ENCODE data around the gene BAZ2B.
"Not testable (repeated sequence)": the region's sequence is repeated elsewhere in the genome, so short reads cannot be mapped to it uniquely, and the experiment has no call there.

Gene BAZ2B

DNA sequence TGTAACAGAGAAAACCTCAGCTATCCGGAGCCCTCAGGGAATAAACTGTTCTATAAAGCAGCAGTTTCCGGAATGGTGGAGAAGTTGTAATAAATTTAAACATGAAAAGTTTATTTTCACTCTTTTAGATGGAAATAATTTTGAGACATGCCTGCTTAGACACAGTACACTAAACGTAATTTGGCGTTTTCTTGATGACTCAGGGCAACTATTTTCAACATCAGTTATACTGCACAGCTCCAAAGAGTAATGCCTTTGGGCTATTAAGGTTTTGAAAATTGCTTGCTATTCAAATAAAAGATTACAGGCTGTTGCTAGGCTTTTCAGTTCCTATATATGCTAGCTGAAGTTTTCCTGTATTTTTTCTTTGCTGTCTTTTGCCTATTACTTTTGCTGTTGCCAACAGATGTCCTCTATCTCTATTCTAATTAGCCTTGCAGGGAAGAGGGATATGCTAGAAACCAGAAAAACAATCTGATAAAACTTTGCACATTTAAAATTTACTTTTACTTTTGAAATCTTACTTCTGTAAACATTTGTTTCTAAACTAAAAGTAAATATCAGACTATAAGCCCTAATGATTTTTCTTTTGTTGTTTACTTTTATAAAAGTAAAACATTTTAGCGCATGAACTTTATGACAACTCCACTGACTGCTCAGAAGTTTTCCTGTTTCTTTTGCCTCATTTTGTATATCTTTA is 216.5 kb downstream of the BAZ2B start:
- DNase-seq: no peak

DNA sequence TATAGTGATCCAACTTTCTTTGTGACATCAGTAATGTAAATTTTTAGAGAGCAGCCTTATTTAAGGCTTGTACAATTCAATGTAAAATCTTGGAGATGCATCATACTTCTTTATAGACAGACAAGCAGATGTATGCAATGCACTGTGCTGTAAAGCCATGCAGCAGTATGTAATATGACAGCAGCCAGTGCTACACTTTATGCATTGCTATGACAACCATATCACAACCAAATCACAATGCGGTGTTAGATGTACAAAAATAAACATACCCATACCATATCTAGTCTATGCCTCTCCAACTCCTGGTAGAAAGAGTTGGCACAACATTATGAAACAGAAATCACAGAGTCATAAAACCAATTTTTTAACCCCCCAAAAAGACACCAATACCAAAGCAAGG is 219.5 kb downstream of the BAZ2B start:
- no peak for DNase-seq

DNA sequence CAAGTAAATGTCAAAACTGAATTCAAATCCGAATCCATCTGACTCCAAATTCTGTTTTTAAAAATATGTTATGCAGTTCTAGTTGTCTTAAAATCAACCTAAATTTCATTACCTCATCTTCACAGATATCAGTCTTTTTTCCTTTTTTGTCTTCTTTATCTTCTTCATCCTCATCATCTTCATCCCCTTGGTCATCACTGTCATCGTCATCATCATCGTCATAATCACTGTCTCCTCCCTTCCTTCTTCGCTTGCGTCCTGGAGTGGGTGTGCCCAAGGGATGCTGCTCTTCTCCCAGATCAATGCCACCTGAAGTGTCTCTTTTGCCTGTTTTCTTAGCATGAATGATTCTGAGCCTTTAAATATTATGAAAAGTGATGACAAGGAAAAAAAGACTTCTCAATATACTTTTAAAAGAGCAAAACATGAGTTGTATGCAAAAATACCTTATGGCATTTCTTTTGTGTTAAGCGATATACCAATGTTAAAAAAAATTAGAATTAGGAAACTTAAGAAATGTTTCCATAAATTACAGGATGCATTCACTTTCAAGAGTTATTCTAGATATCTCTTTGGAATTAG is 233.8 kb downstream of the BAZ2B start:
- DNase-seq: no peak

DNA sequence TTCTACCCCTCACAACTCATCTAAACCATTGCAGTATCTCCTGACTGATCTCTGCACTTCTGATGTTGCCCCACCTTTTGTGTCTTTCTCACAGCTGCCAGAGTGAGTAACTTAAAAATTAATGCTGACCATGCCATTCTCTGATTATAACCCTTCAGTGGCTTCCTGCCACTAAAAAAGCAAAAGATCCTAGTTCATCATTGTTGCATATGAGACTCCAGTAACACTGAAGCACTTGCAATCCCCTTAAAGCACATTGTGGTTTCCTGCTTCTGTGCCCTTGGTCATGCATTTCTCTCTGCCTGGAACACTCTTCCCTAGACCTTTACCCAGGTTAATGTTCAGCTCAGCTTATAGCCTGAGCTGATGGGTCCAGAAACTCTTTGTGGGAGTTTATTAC is 234.8 kb downstream of the BAZ2B start:
- no peak for DNase-seq

DNA sequence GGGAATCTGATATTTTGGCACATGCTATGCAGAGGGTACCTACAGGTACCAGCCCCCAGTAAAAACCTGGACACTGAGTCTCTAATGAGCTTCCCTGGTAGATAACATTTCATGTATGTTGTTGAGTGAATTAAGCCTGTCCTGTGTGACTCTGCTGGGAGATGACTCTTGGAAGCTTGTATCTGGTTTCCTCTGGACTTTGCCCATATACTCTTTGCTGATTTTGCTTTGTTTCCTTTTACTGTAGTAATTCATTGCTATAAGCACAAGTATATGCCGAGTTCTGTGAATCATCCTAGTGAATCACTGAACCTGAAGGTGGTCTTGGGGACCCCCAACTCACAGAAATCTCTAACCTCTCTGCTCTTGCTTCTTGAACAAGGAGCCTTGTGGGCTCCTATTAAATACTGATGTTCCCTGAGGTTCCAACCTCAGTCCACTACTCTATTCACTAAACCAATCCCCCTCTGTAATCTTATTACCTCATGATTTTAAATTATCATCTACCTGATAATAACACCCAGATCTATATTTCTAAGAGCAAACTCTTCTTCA is 235.6 kb downstream of the BAZ2B start:
- DNase-seq: no peak

DNA sequence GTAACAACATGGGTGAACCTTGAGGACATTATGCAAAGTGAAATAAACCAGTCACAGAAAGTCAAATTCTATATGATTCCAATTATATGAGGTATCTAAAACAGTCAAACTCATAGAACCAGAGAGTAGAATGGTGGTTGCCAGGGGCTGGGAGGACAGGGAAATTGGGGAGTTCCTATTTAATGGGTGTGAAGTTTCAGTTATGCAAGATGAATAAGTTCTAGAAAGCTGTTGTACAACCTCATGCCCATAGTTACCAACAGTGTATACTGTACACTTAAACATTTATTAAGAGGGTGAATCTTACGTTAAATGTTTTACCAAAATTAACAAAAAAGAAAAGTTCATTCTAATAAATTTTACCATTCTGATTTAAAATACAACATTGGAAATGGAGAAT is 237.2 kb downstream of the BAZ2B start:
- DNase-seq: no peak

DNA sequence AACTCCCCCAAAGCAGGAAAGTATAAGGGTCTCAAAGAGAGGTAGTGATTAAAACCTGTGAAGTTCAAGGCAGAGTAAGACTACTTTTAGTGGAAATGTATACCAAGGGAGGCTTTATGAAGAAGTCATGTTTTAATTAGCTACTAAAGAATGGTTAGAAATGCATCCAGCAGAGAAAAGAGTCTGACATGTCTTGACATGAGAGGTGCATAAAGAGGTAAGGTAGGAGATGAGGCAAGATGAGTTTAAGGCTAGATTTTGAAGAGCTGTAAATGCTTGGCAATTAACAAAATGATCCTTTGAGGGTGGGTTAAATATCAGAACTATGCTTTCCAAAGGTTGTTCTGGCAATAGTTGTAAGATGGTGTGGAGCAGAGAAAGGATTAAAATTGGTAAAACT is 241.1 kb downstream of the BAZ2B start:
- DNase-seq: no peak

DNA sequence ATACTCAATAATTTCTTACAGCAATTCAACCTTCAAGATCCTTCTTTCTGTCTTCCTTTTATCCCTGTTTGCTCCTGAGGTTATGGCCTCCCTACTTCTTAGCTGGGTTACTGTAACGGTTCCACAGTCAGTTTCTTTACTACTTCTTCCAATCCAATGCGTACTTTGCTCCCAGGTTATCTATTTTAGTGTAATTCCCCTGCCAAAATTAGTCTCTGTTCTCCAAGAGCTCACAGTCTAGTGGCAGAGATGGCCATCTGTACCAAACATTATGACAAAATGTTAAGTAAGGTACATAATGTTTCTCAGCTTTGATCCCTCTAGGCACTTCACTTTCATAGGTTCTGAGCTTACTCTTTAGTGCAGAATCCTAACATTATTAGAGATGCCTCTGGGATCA is 244.8 kb downstream of the BAZ2B start:
- no peak for DNase-seq

DNA sequence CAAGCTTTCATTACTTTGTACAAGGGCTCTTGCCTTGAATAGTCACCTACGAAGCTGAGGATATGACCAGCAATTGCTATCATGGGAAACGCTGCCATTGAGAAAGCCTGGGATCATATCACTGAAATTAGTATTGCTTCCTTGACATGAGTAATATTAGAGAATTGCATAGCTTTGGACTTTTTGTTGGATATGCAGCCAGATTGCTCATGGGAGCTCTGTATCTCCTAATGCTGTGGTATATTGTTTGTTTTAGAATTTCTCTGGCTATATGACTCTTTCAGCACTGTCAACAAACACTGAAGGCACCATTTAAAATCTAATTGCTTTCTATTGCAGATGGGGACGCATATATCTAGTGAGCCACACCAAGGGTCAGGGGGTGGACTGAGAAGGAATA is 249.8 kb downstream of the BAZ2B start:
- no peak for DNase-seq

DNA sequence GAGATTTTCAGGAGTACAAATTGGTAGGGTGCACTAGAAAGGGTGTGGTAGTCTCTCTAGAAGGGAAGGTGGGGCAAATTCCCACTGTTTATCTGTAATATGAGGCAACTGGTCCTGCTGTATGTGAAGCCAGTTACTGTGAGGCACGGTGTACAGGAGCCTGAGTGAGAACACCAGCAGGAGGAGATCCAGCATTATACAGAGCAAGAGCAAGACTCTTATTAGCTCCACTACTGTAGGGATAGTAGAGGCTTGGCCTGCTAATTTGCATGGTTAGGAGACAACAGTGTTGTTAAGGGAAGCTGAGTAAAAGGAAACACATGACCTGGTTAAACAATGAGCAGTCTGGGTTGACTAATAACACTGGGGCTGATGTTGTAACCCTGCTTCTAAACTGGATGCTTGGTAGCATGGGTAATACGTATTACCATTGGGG is 253.5 kb downstream of the BAZ2B start:
- DNase-seq: no peak

DNA sequence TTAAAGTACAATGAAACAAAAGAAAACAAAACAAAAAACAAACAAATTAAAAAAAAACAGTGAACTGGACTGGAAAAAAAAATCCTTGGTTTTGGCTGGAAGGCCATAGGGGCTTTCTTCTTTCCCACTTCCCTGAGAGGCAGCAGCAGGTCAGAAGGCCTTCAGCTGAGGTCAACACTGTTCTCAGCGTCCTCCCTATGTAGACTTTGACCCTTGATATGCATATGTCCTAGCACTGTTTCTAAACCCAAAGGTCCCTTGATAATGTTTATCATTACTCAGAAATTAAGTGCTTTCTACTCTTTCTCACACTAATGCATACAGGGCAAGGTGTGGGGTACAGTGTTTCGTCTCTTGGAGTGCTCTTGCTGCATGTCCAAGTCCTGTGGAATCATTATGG is 254.3 kb downstream of the BAZ2B start:
- DNase-seq: no peak

DNA sequence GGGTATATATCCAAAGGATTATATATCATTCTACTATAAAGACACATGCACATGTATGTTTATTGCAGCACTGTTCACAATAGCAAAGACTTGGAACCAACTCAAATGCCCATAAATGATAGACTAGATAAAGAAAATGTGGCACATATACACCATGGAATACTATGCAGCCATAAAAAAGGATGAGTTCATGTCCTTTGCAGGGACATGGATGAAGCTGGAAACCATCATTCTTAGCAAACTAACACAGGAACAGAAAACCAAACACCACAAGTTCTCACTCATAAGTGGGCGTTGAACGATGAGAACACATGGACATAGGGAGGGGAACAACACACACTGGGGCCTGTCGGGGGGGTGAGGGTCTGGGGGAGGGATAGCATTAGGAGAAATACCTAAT is 254.7 kb downstream of the BAZ2B start:
- not testable (repeated sequence) for DNase-seq

DNA sequence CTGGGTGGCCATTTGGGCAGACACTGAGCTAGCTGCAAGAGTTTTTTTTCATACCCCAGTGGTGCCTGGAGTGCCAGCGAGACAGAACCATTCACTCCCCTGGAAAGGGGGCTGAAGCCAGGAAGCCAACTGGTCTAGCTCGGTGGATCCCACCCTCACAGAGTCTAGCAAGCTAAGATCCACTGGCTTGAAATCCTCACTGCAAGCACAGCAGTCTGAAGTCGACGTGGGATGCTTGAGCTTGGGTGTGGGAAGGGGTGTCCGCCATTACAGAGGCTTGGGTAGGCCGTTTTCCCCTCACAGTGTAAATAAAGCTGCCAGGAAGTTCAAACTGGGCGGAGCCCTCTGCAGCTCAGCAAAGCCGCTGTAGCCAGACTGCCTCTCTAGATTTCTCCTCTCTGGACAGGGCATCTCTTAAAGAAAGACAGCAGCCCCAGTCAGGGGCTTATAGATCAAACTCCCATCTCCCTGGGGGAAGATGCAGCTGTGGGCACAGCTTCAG is 260.2 kb downstream of the BAZ2B start:
- DNase-seq: no peak

DNA sequence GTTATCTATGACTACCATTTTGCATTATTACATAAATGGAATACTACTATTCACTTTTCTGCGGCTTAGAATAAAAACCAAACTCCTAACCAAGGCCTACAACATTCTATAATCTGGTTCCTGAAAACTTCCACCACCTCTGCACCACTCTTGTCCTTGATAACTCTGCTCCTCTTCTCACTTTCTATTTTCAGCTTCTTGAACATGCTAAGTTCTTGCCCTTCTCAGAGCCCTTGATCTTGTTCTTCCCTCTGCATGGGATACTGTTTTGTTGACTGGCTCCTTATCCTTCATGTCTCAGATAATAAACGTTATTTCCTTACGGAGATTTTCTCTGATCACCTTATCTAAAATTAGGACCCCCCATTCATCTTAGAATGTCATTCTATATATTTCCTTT is 264.4 kb downstream of the BAZ2B start:
- DNase-seq: no peak

DNA sequence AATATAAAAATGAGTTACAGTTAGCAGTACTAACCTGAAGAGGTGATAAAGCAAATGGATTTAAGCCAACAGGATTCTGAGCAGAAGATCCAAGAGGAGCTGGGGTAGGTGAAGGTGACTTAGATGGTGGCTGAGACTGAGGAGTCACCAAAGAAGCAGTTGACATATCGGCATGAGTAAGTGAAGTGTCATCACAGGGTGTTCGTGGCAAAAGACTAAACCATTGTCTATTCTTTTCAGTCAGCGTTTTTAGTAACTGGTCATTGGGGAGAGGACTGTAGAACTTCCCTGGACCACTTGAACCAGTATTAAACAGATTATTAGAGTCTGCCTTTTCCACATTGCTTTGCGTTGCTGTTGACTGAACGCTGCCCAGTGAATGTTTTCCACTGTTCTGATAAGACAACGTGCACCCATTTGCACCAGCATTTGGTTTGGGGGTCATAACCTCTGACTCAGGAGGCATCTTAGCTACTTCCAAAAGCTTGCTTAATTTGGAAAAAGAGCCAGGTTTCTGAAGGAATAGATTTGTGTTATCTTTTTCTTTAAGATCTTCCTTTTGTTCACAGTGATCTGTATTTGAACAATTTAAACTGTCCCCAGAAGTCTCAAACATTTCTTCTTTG is 266.6 kb downstream of the BAZ2B start:
- no peak for DNase-seq

DNA sequence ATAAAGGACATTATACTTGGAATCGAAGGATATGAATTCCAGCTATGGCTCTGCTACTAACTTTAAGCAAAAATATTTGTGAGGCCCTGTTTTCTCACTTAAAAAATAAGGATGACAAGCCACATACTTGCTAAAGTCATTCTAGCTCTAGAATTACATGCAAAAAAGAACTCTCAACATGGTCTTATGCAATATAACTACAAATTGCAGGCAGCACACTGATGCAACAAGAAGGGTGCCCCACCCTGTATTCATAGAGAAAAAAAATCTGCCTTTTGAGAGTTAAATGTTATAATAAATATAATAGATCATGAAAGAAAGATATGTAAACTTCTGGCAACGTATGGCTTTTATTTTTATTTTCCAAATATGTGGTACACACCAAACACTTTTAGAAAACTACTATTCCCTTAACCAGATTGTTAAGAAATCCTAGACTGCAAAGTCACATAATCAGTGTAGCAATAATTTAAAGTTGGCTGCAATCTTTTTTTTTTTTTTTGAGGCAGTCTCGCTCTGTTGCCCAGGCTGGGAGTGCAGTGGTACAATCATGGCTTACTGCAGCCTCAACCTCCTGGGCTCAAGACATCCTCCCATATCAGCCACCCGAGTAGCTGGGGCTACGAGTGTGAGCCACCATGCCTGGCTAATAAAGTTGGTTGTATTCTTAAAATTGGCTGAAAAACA is 289.6 kb downstream of the BAZ2B start:
- DNase-seq: no peak

DNA sequence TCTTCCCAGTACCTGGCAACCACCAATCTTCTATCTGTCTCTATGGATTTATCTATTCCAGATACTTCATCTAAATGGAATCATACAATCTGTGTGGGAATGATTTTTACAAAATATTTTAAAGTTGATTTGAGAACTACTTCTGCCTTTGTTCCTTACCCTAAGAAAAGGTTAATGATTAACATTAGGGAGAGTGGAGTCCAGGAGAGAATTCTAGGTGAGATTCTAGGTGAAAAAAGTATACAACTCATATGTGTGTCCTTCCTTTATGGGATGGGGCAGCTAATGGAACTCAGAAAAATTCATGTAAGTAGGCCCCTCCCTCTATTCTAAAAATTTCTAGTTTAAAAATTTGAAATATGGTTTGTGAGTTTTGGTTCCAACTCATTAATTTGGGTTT is 293.9 kb downstream of the BAZ2B start:
- no peak for DNase-seq

DNA sequence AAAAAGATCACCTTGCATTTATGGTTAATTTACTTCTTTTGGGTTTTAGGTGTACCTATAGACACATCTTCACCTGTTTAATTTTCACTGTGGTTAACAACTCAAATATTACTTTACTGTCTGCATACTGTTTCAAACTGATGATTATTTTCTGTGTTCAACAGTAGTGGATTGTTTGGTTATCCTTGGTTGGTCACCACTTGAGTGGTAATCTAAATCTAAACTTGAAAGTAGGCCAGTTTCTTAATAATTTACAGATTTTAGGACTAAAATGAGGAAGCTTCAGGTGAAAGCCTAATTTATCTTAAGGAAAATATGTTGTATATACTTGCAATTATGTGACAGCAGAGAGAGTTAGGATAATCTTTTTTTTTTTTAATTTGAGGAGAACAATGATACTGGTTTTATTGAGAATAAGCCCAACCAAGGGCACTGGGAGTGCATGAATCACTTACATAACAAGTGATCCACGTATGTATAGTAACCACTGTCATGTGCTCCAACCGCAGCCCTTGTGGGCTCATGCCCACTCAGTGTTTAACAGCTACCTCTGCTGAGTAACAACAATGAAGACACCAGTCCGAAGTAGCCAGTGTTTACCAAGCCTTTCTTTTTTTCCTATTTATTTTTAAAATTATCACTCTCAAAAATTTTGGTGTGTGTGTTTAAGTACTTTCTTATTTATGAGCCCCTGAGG is 298.8 kb downstream of the BAZ2B start:
- DNase-seq: no peak

DNA sequence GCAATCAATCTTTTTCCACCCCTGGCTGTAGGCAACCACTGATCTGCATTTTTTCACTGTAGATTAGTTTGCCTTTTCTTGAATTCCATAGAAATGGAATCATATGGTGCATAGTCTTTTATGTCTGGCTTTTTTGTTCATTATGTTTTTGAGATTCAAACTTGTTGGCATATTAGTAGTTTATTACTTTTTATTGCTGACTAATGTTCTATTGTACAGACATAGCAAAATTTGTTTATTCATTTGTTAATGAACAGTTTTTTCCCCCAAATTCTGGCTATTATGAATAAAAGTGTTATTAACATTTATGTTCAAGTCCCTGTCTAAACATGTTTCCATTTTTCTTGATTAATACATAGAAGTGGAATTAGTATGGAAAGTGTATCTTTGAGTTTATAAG is 308.4 kb downstream of the BAZ2B start:
- no peak for DNase-seq

DNA sequence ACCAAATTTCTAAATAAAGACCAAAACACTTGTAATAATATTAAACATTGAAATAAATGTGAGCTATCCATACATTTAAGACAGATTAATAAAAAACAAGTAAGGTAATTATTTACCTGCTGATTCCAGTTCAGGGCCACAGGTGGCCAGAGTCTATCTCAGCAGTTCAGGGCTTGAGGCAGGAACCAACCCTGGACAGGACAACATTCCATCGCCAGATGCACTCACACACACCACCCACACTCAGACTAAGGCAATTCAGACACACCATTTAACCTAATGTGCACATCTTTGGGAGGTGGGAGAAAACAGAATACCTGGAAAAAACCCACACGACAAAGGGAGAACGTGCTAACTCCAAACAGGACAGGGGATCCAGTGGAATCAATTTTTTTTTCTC is 315.8 kb downstream of the BAZ2B start:
- no peak for DNase-seq

DNA sequence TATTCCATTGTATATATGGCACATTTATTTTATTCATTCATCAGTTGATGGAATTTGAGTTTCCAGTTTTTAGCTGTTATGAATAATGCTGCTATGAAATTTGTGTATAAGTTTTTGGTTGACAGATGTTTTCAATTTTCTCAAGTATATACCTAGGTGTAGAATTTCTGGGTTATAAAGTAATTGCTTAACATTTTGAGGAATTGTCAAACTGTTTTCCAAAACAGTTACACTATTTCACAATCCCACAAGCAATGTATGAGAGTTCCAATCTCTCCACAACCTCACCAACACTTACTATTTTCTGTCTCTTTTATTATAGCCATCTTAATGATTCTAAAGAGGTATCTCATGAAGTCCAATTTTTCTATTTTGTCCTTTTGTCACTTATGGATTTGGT is 317.4 kb downstream of the BAZ2B start:
- no peak for DNase-seq

DNA sequence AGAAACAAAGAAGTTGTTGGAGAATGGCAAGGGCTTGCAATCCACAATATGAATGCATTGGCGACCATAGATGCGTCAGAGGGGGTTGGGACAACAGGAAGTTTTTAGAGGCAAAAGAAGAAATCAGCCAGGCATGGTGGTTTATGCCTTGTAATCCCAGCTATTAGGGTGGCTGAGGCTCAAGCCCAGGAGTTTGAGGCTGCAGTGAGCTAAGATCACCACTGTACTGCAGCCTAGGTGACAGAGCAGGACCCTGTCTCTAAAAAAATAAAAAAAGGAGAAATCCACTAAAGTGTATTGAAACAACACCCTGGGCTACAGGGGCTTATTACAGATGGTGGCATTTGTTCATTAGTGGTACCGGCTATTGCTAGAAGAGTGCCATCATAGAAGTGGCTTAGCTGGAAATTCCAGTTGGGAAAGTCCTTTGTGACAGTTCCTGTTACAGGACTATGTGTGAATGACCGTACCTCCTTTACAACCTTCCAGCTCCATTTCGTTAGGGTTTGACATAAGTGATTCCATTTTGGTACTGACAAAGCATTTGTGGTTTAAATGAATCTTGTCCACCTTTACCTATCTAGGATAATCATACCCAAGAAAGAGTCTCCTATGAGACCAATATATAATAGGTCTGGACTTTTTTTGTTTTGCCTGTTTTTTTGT is 319.2 kb downstream of the BAZ2B start:
- no peak for DNase-seq

All from CD4-positive, alpha-beta T cell treated with Interleukin-4 for 4 hours (primary cell).